Measurements from ENCODE around the gene AOPEP. TPM values are rescaled to one million over a fixed set of nuclear protein-coding genes. Genes with fewer than 3 reads are reported as not detected.
"Not testable (repeated sequence)": the region's sequence is repeated elsewhere in the genome, so short reads cannot be mapped to it uniquely, and the experiment has no call there.

The AOPEP gene
- total RNA-seq, 2 experiments from 2014 or later, result 6.9 to 7.0 TPM

- ChIA-PET POLR2A (no interaction called here), CTCF (no interaction called here)
- Mint-ChIP-seq H3K9me3 (peaks cover 4% of the 10 kb centered on the region), H3K4me3 (no peak overlapping the region), H3K4me1 (ENCODE audit: low read depth) (no peaks in the 10 kb centered on the region), H3K27me3 (no peaks in the 10 kb centered on the region), H3K36me3 (ENCODE audit: low read depth) (peaks cover 49% of the 10 kb centered on the region), H3K27ac (no peak overlapping the region)
- Histone ChIP-seq H3K36me3 (ENCODE audit: insufficient read depth, low read length) (peaks cover 3% of the 10 kb centered on the region), H3K4me3 (ENCODE audit: low read length) (no peak overlapping the region), H3K9me3 (ENCODE audit: control insufficient read depth in 1 of 2, insufficient read depth in 1 of 2, low read length in 2 of 2) (no peaks in the 10 kb centered on the region), H3K27me3 (ENCODE audit: control insufficient read depth in 1 of 2, insufficient read depth in 2 of 2, low read length in 2 of 2) (no peaks in the 10 kb centered on the region), H3K4me1 (ENCODE audit: insufficient read depth, low read length) (no peaks in the 10 kb centered on the region), H3K27ac (ENCODE audit: low read depth in 1 of 2, low read length in 2 of 2) (no peak overlapping the region)
- intact Hi-C loops (cut with DNase I, micrococcal nuclease), result no loop called here
- TF ChIP-seq CTCF (IDR thresholded peaks at IDR 0.05), result no peak
- no peak for ATAC-seq (ENCODE audit: poor library complexity)
- no peak for DNase-seq
Observed at GRCh38 chr9:94827584-94828304, 101.2 kb downstream of the AOPEP start.

GRCh38 chr9:94829380-94830070 is 103.0 kb downstream of the AOPEP start:
- H3K4me3 ChIP-seq (ENCODE audit: low read length), result no peak overlapping the region
- H3K27ac ChIP-seq (ENCODE audit: low read depth in 1 of 2, low read length in 2 of 2), result no peak overlapping the region
- H3K9me3 ChIP-seq (ENCODE audit: control insufficient read depth in 1 of 2, insufficient read depth in 1 of 2, low read length in 2 of 2), result no peaks in the 10 kb centered on the region
- ChIA-PET CTCF (no interaction called here), POLR2A (no interaction called here)
- DNase-seq, result no peak
- TF ChIP-seq CTCF (IDR thresholded peaks at IDR 0.05), result no peak
- Mint-ChIP-seq H3K4me1 (ENCODE audit: low read depth) (no peaks in the 10 kb centered on the region), H3K36me3 (ENCODE audit: low read depth) (peaks cover 43% of the 10 kb centered on the region), H3K27ac (no peak overlapping the region), H3K9me3 (peaks cover 4% of the 10 kb centered on the region), H3K27me3 (no peaks in the 10 kb centered on the region), H3K4me3 (no peak overlapping the region)
- ATAC-seq (ENCODE audit: poor library complexity), result no peak
- H3K4me1 ChIP-seq (ENCODE audit: insufficient read depth, low read length), result no peaks in the 10 kb centered on the region
- H3K27me3 ChIP-seq (ENCODE audit: control insufficient read depth in 1 of 2, insufficient read depth in 2 of 2, low read length in 2 of 2), result no peaks in the 10 kb centered on the region
- intact Hi-C loops (cut with DNase I, micrococcal nuclease), result no loop called here
- peaks cover 3% of the 10 kb centered on the region for H3K36me3 ChIP-seq (ENCODE audit: insufficient read depth, low read length)

GRCh38 chr9:94830071-94830604 is 103.6 kb downstream of the AOPEP start:
- DNase-seq; H3K27me3 Mint-ChIP-seq; ATAC-seq (ENCODE audit: poor library complexity); POLR2A ChIA-PET; H3K9me3 ChIP-seq (ENCODE audit: control insufficient read depth in 1 of 2, insufficient read depth in 1 of 2, low read length in 2 of 2); H3K4me1 ChIP-seq (ENCODE audit: insufficient read depth, low read length); H3K9me3 Mint-ChIP-seq; H3K27ac Mint-ChIP-seq; H3K27me3 ChIP-seq (ENCODE audit: control insufficient read depth in 1 of 2, insufficient read depth in 2 of 2, low read length in 2 of 2); intact Hi-C loops (cut with DNase I, micrococcal nuclease); CTCF ChIA-PET; H3K4me1 Mint-ChIP-seq (ENCODE audit: low read depth); H3K4me3 ChIP-seq (ENCODE audit: low read length); H3K36me3 ChIP-seq (ENCODE audit: insufficient read depth, low read length); H3K4me3 Mint-ChIP-seq; H3K27ac ChIP-seq (ENCODE audit: low read depth in 1 of 2, low read length in 2 of 2): not testable (repeated sequence)
- H3K36me3 Mint-ChIP-seq (ENCODE audit: low read depth), result peaks cover 43% of the 10 kb centered on the region

Measured in CD4-positive, alpha-beta T cell (primary cell).